Naive thymus-derived CD8-positive, alpha-beta T cell (primary cell): Measurements from ENCODE around the gene BPIFA2. TPM values are rescaled to one million over a fixed set of nuclear protein-coding genes. Genes with fewer than 3 reads are reported as not detected.
"Not testable (repeated sequence)": the region's sequence is repeated elsewhere in the genome, so short reads cannot be mapped to it uniquely, and the experiment has no call there.

ENCODE experiments used
- ATAC-seq, 2 donors: fragments of 150-1000 bp; cut with Tn5 transposase in 1 of 2; sonication (Bioruptor Pico), chemical (Tn5 transposase) in 1 of 2; 1 replicate in 1 of 2; 2 replicates in 1 of 2; pipeline ENCODE4 v1.10.0; 2021; ENCODE audit warnings: mild to moderate bottlenecking in 2 of 2, moderate library complexity in 2 of 2
- POLR2A ChIA-PET: fragments of 350-600 bp; sonication (Branson Sonifier 250); formaldehyde crosslinking; loops from one replicate; lab custom pipeline; 2021; ENCODE audit warnings: antibody characterized with exemption; lab: Charles Lee
- DNase-seq, 10 donors: peaks; one replicate each; pipeline versions ENCODE4 v3.0.0 to v3.0.0-alpha.2; 2020 to 2022
- H3K27ac Mint-ChIP-seq, 10 donors: one replicate each; pipeline ENCODE4 v1.8.0; 2020 to 2022; ENCODE audit warnings: mild to moderate bottlenecking in 10 of 10, mixed read lengths in 10 of 10, moderate library complexity in 4 of 10, inconsistent platforms in 1 of 10
- H3K27me3 Mint-ChIP-seq, 5 donors: one replicate each; pipeline ENCODE4 v1.8.0; 2021 to 2022; ENCODE audit warnings: mixed read lengths in 5 of 5
- H3K36me3 Mint-ChIP-seq, 3 donors: one replicate each; pipeline ENCODE4 v1.8.0; 2020 to 2022; ENCODE audit warnings: mixed read lengths in 3 of 3, mild to moderate bottlenecking in 2 of 3, inconsistent platforms in 1 of 3
- H3K4me1 Mint-ChIP-seq, 4 donors: one replicate each; pipeline ENCODE4 v1.8.0; 2021 to 2022; ENCODE audit warnings: mixed read lengths in 4 of 4
- H3K4me3 Mint-ChIP-seq, 10 donors: one replicate each; pipeline ENCODE4 v1.8.0; 2020 to 2022; ENCODE audit warnings: mild to moderate bottlenecking in 10 of 10, mixed read lengths in 10 of 10, moderate library complexity in 6 of 10, inconsistent platforms in 1 of 10
- H3K9me3 Mint-ChIP-seq, 9 donors: one replicate each; pipeline ENCODE4 v1.8.0; 2020 to 2022; ENCODE audit warnings: mixed read lengths in 9 of 9, mild to moderate bottlenecking in 3 of 9, inconsistent platforms in 1 of 9, moderate library complexity in 1 of 9
- polyA plus RNA-seq, 3 donors: library from polyadenylated mRNA; unstranded; fragments of 300-500 nt; fragmentation: Illumina TruSeq; gene quantifications; one replicate each; pipeline ENCODE4 v1.2.3, GENCODE V29; 2021
- total RNA-seq, 8 experiments: library from RNA in 2 of 8; stranded (reverse) in 2 of 8; gene quantifications; one replicate each; pipeline ENCODE4 v1.2.3 and lab custom pipeline; 2021 to 2026

BPIFA2 gene
- total RNA-seq: not detected
- polyA plus RNA-seq: not detected
- 0 reads per million in 6 experiments for total RNA-seq (lab: John Stamatoyannopoulos, UW)

- peaks cover 0 to 19% (median 1%) of the 10 kb centered on the region in 3 donors for H3K36me3 Mint-ChIP-seq
- DNase-seq: no peak
- no peaks in the 10 kb centered on the region for H3K4me1 Mint-ChIP-seq
- POLR2A ChIA-PET: no interaction called here
- no peak within 1 kb of the TSS for H3K27ac Mint-ChIP-seq
- H3K4me3 Mint-ChIP-seq: no peak within 1 kb of the TSS
- H3K9me3 Mint-ChIP-seq: peaks cover 2 to 35% (median 10%) of the 10 kb centered on the region in 9 donors
- peaks cover 0 to 6% (median 4%) of the 10 kb centered on the region in 5 donors for H3K27me3 Mint-ChIP-seq
- no peak for ATAC-seq
Observed at GRCh38 chr20:33167859-33168258, at the start of gene BPIFA2. Gene BPIFA2, plus strand, starts transcription at chr20:33168159. Its CDS starts 987 bp downstream, at chr20:33169146.

GRCh38 chr20:33119725-33120720 is 47.9 kb upstream of the BPIFA2 start:
- ATAC-seq: no peak
- H3K4me3 Mint-ChIP-seq: no peak overlapping the region
- DNase-seq: no peak
- H3K27me3 Mint-ChIP-seq: peaks cover 0 to 8% (median 3%) of the 10 kb centered on the region in 5 donors
- H3K36me3 Mint-ChIP-seq: peaks cover 0 to 14% (median 0%) of the 10 kb centered on the region in 3 donors
- POLR2A ChIA-PET: no interaction called here
- H3K4me1 Mint-ChIP-seq: peaks cover 3 to 4% (median 4%) of the 10 kb centered on the region in 4 donors
- H3K27ac Mint-ChIP-seq: peak overlapping the region in 1 of 10 donors; percentile 48
- H3K9me3 Mint-ChIP-seq: peaks cover 0 to 23% (median 2%) of the 10 kb centered on the region in 9 donors

- no peak for DNase-seq
- Mint-ChIP-seq H3K4me1 (peaks cover 3 to 4% (median 4%) of the 10 kb centered on the region in 4 donors), H3K27ac (no peak overlapping the region), H3K9me3 (peaks cover 0 to 23% (median 2%) of the 10 kb centered on the region in 9 donors), H3K4me3 (no peak overlapping the region), H3K36me3 (peaks cover 0 to 14% (median 0%) of the 10 kb centered on the region in 3 donors), H3K27me3 (peaks cover 2 to 13% (median 8%) of the 10 kb centered on the region in 5 donors)
- POLR2A ChIA-PET: no interaction called here
- no peak for ATAC-seq
Observed at GRCh38 chr20:33120934-33121333, 47.0 kb upstream of the BPIFA2 start.

GRCh38 chr20:33122297-33122696 is 45.7 kb upstream of the BPIFA2 start:
- peaks cover 0 to 13% (median 8%) of the 10 kb centered on the region in 5 donors for H3K27me3 Mint-ChIP-seq
- H3K27ac Mint-ChIP-seq, H3K4me3 Mint-ChIP-seq, DNase-seq, POLR2A ChIA-PET, ATAC-seq, H3K4me1 Mint-ChIP-seq: not testable (repeated sequence)
- peaks cover 0 to 14% (median 0%) of the 10 kb centered on the region in 3 donors for H3K36me3 Mint-ChIP-seq
- peaks cover 0 to 19% (median 2%) of the 10 kb centered on the region in 9 donors for H3K9me3 Mint-ChIP-seq

- POLR2A ChIA-PET: no interaction called here
- Mint-ChIP-seq H3K27ac (no peak overlapping the region), H3K4me3 (no peak overlapping the region), H3K9me3 (peaks cover 0 to 19% (median 2%) of the 10 kb centered on the region in 9 donors), H3K4me1 (peaks cover 3 to 4% (median 4%) of the 10 kb centered on the region in 4 donors), H3K36me3 (peaks cover 0 to 14% (median 0%) of the 10 kb centered on the region in 3 donors), H3K27me3 (peaks cover 5 to 15% (median 13%) of the 10 kb centered on the region in 5 donors)
- ATAC-seq: no peak
- no peak for DNase-seq
Observed at GRCh38 chr20:33124261-33124660, 43.7 kb upstream of the BPIFA2 start.

GRCh38 chr20:33124994-33125393 is 43.0 kb upstream of the BPIFA2 start:
- Mint-ChIP-seq H3K27ac (peak overlapping the region in 1 of 10 donors; percentile 80), H3K4me3 (no peak overlapping the region), H3K4me1 (peaks cover 3 to 4% (median 4%) of the 10 kb centered on the region in 4 donors), H3K27me3 (peaks cover 7 to 19% (median 13%) of the 10 kb centered on the region in 5 donors), H3K9me3 (peaks cover 0 to 14% (median 0%) of the 10 kb centered on the region in 9 donors), H3K36me3 (peaks cover 0 to 14% (median 0%) of the 10 kb centered on the region in 3 donors)
- ATAC-seq (no peak), DNase-seq (no peak)
- POLR2A ChIA-PET: no interaction called here

- H3K4me3 Mint-ChIP-seq: no peak overlapping the region
- H3K4me1 Mint-ChIP-seq: no peaks in the 10 kb centered on the region
- peaks cover 7 to 19% (median 13%) of the 10 kb centered on the region in 5 donors for H3K27me3 Mint-ChIP-seq
- peaks cover 0 to 9% (median 0%) of the 10 kb centered on the region in 3 donors for H3K36me3 Mint-ChIP-seq
- POLR2A ChIA-PET: no interaction called here
- H3K9me3 Mint-ChIP-seq: peaks cover 0 to 10% (median 0%) of the 10 kb centered on the region in 9 donors
- H3K27ac Mint-ChIP-seq: no peak overlapping the region
- DNase-seq (no peak), ATAC-seq (no peak)
Observed at GRCh38 chr20:33125983-33126382, 42.0 kb upstream of the BPIFA2 start.

- POLR2A ChIA-PET: no interaction called here
- Mint-ChIP-seq H3K4me1 (no peaks in the 10 kb centered on the region), H3K4me3 (no peak overlapping the region), H3K27ac (no peak overlapping the region), H3K27me3 (peaks cover 7 to 21% (median 13%) of the 10 kb centered on the region in 5 donors), H3K36me3 (no peaks in the 10 kb centered on the region), H3K9me3 (peaks cover 0 to 4% (median 0%) of the 10 kb centered on the region in 9 donors)
- no peak for DNase-seq
- no peak for ATAC-seq
Observed at GRCh38 chr20:33127422-33128097, 40.4 kb upstream of the BPIFA2 start.

- H3K27ac Mint-ChIP-seq: peak overlapping the region in 1 of 10 donors; percentile 38
- no peaks in the 10 kb centered on the region for H3K36me3 Mint-ChIP-seq
- H3K27me3 Mint-ChIP-seq: peaks cover 2 to 15% (median 8%) of the 10 kb centered on the region in 5 donors
- H3K4me1 Mint-ChIP-seq: no peaks in the 10 kb centered on the region
- no peak for DNase-seq
- POLR2A ChIA-PET: no interaction called here
- H3K4me3 Mint-ChIP-seq: no peak overlapping the region
- ATAC-seq: no peak
- H3K9me3 Mint-ChIP-seq: no peaks in the 10 kb centered on the region
Observed at GRCh38 chr20:33130568-33131061, 37.3 kb upstream of the BPIFA2 start.

- Mint-ChIP-seq H3K4me3 (no peak overlapping the region), H3K27ac (no peak overlapping the region), H3K9me3 (no peaks in the 10 kb centered on the region), H3K4me1 (no peaks in the 10 kb centered on the region), H3K36me3 (no peaks in the 10 kb centered on the region), H3K27me3 (peaks cover 0 to 14% (median 8%) of the 10 kb centered on the region in 5 donors)
- POLR2A ChIA-PET: no interaction called here
- no peak for DNase-seq
- ATAC-seq: no peak
Observed at GRCh38 chr20:33131949-33132473, 35.9 kb upstream of the BPIFA2 start.

GRCh38 chr20:33132513-33133372 is 35.2 kb upstream of the BPIFA2 start:
- peaks cover 0 to 14% (median 6%) of the 10 kb centered on the region in 5 donors for H3K27me3 Mint-ChIP-seq
- H3K4me3 Mint-ChIP-seq: no peak overlapping the region
- no peaks in the 10 kb centered on the region for H3K4me1 Mint-ChIP-seq
- H3K36me3 Mint-ChIP-seq: no peaks in the 10 kb centered on the region
- ATAC-seq (no peak), DNase-seq (peak in 1 of 10 donors; percentile 2)
- no peak overlapping the region for H3K27ac Mint-ChIP-seq
- H3K9me3 Mint-ChIP-seq: no peaks in the 10 kb centered on the region
- POLR2A ChIA-PET: no interaction called here
